HepG2 (cell line): ENCODE data around the gene ZNF485. TPM values are rescaled to one million over a fixed set of nuclear protein-coding genes. Genes with fewer than 3 reads are reported as not detected.
A peak's percentile ranks its signal among the peaks of the same experiment; 100 is the strongest.

Source experiments
- ADNP ChIP-seq: sonication (generic); formaldehyde crosslinking; IDR thresholded peaks from 2 replicates; pipeline ENCODE4 v1.4.0; 2020; ENCODE audit warnings: missing genetic modification reagents
- ARNT2 ChIP-seq: sonication (generic); formaldehyde crosslinking; IDR thresholded peaks from 2 replicates; pipeline ENCODE4 v1.8.0; 2022; ENCODE audit warnings: mild to moderate bottlenecking, low read depth, missing genetic modification reagents, moderate library complexity
- CBX5 ChIP-seq: sonication (generic); formaldehyde crosslinking; IDR thresholded peaks from 2 replicates; pipeline ENCODE4 v1.4.0; 2020; ENCODE audit warnings: missing genetic modification reagents, borderline replicate concordance
- CCDC6 ChIP-seq: sonication (generic); formaldehyde crosslinking; IDR thresholded peaks from 2 replicates; pipeline ENCODE4 v1.8.1; 2022; ENCODE audit warnings: mild to moderate bottlenecking, missing genetic modification reagents, moderate library complexity
- GZF1 ChIP-seq: sonication (generic); formaldehyde crosslinking; IDR thresholded peaks from 2 replicates; pipeline ENCODE4 v1.5.1; 2020; ENCODE audit warnings: mild to moderate bottlenecking, missing genetic modification reagents
- HIVEP1 ChIP-seq: sonication (generic); formaldehyde crosslinking; IDR thresholded peaks from 2 replicates; pipeline ENCODE4 v1.4.0; 2020; ENCODE audit warnings: mild to moderate bottlenecking, missing genetic modification reagents
- MLLT10 ChIP-seq: sonication (generic); formaldehyde crosslinking; IDR thresholded peaks from 2 replicates; pipeline ENCODE4 v1.4.0; 2020; ENCODE audit warnings: missing genetic modification reagents
- ZBTB49 ChIP-seq: sonication (generic); formaldehyde crosslinking; IDR thresholded peaks from 2 replicates; pipeline ENCODE4 v1.4.0; 2020; ENCODE audit warnings: missing genetic modification reagents, borderline replicate concordance
- ZBTB8A ChIP-seq: sonication (generic); formaldehyde crosslinking; IDR thresholded peaks from 2 replicates; pipeline ENCODE4 v1.4.0; 2020; ENCODE audit warnings: mild to moderate bottlenecking, low read depth, missing genetic modification reagents, borderline replicate concordance
- ZFP1 ChIP-seq: IDR thresholded peaks from 2 replicates; pipeline ENCODE4 v1.6.1; 2016
- ZHX2 ChIP-seq, 2 experiments: sonication (generic) in 1 of 2; formaldehyde crosslinking in 1 of 2; IDR thresholded peaks; 2 replicates each; pipeline versions ENCODE4 v1.6.1 to v1.9.0; 2014 to 2022; ENCODE audit warnings: antibody characterized with exemption in 1 of 2, borderline replicate concordance in 1 of 2, inconsistent platforms in 1 of 2, low read depth in 1 of 2, missing genetic modification reagents in 1 of 2
- ZNF17 ChIP-seq: sonication (generic); formaldehyde crosslinking; IDR thresholded peaks from 2 replicates; pipeline ENCODE4 v1.5.0; 2020; ENCODE audit warnings: mild to moderate bottlenecking, missing genetic modification reagents
- ZNF598 ChIP-seq: sonication (generic); formaldehyde crosslinking; IDR thresholded peaks from 2 replicates; pipeline ENCODE4 v1.5.1; 2020; ENCODE audit warnings: mild to moderate bottlenecking, missing genetic modification reagents, borderline replicate concordance
- ZNF616 ChIP-seq: sonication (generic); formaldehyde crosslinking; IDR thresholded peaks from 2 replicates; pipeline ENCODE4 v1.5.0; 2020; ENCODE audit warnings: low read depth, mild to moderate bottlenecking, missing genetic modification reagents
- ZNF652 ChIP-seq: IDR thresholded peaks from 2 replicates; pipeline ENCODE4 v1.6.1; 2016; ENCODE audit warnings: low read depth, borderline replicate concordance
- ZNF670 ChIP-seq: sonication (generic); formaldehyde crosslinking; IDR thresholded peaks from 2 replicates; pipeline ENCODE4 v1.8.0; 2022; ENCODE audit warnings: mild to moderate bottlenecking, missing genetic modification reagents, borderline replicate concordance
- ZNF816 ChIP-seq: sonication (generic); formaldehyde crosslinking; IDR thresholded peaks from 2 replicates; pipeline ENCODE4 v1.8.0; 2022; ENCODE audit warnings: missing genetic modification reagents, mild to moderate bottlenecking, borderline replicate concordance
- ZSCAN25 ChIP-seq: sonication (generic); formaldehyde crosslinking; IDR thresholded peaks from 2 replicates; pipeline ENCODE4 v1.8.0; 2022; ENCODE audit warnings: mild to moderate bottlenecking, missing genetic modification reagents
- polyA plus RNA-seq, 8 experiments: library from polyadenylated mRNA; depleted of rRNA in 3 of 8; stranded (reverse) in 7 of 8; unstranded in 1 of 8; fragments of >200 nt; fragmentation: Illumina TruSeq in 4 of 8; extraction: Trizol in 4 of 8; gene quantifications; 2 replicates each; pipeline versions ENCODE4 v1.2.1 to v1.2.3, GENCODE V29; 2011 to 2016; ENCODE audit warnings: low read depth in 4 of 8, missing spikeins in 1 of 8, mixed read lengths in 1 of 8; ENCODE audit not compliant: insufficient read depth in 1 of 8
- total RNA-seq, 5 experiments: library from RNA; depleted of rRNA; stranded (reverse); fragments of >200 nt; fragmentation: Illumina TruSeq; extraction: Trizol; gene quantifications; 2 replicates each; pipeline ENCODE4 v1.2.3, GENCODE V29; 2016; ENCODE audit warnings: low read depth in 1 of 5

ZNF485 gene
- total and polyA plus RNA-seq, 2 of the 13 experiments (the other 11 are each of a cell fraction or from before 2014, with no cell fraction given): 1.4 to 3.3 TPM

GRCh38 chr10:43606323-43607198 lies at the start of gene ZNF485 (continued):
- no peak for TF ChIP-seq ZBTB49 (CRISPR knock-in tag)
- no peak for TF ChIP-seq CBX5 (CRISPR knock-in tag)
- TF ChIP-seq ZNF816 (CRISPR knock-in tag): no peak
- TF ChIP-seq ZNF652 (CRISPR knock-in tag): no peak
- TF ChIP-seq ARNT2 (CRISPR knock-in tag): no peak
- no peak for TF ChIP-seq ZFP1 (CRISPR knock-in tag)
- TF ChIP-seq ZNF670 (CRISPR knock-in tag): no peak
- TF ChIP-seq ZNF17: no peak
- no peak for TF ChIP-seq HIVEP1
- TF ChIP-seq ZNF616: no peak
- no peak for TF ChIP-seq GZF1 (CRISPR knock-in tag)
- no peak for TF ChIP-seq CCDC6 (CRISPR knock-in tag)
- TF ChIP-seq MLLT10 (CRISPR knock-in tag): no peak
- 0 out of 2 replicates have a peak, but pooled peaks have one; percentile 20 for TF ChIP-seq ZSCAN25
- TF ChIP-seq ADNP (CRISPR knock-in tag): no peak
- no peak for TF ChIP-seq ZHX2 (IDR thresholded peaks at IDR 0.05; ENCODE audit: low read depth)
- no peak for TF ChIP-seq ZHX2 (CRISPR knock-in tag; IDR thresholded peaks at IDR 0.05; ENCODE audit: borderline replicate concordance)
- no peak for TF ChIP-seq ZNF598
- TF ChIP-seq ZBTB8A: no peak
